BLaER1 (cell line): ENCODE results near the gene MED28.
"Not testable (repeated sequence)": the region's sequence is repeated elsewhere in the genome, so short reads cannot be mapped to it uniquely, and the experiment has no call there.

Experiments used
- H3K27ac ChIP-seq: shearing (Covaris generic); formaldehyde crosslinking; 2 replicates; pipeline ENCODE4 v1.8.1; 2022
- H3K27me3 ChIP-seq: shearing (Covaris generic); formaldehyde crosslinking; 2 replicates; pipeline ENCODE4 v1.8.1; 2022
- H3K36me3 ChIP-seq: shearing (Covaris generic); formaldehyde crosslinking; 2 replicates; pipeline ENCODE4 v1.8.1; 2022
- H3K4me1 ChIP-seq: shearing (Covaris generic); formaldehyde crosslinking; 2 replicates; pipeline ENCODE4 v1.8.1; 2022
- H3K4me2 ChIP-seq: shearing (Covaris generic); formaldehyde crosslinking; 2 replicates; pipeline ENCODE4 v1.8.1; 2022
- H3K4me3 ChIP-seq: shearing (Covaris generic); formaldehyde crosslinking; 2 replicates; pipeline ENCODE4 v1.8.1; 2022
- H3K9ac ChIP-seq: shearing (Covaris generic); formaldehyde crosslinking; 2 replicates; pipeline ENCODE4 v1.8.1; 2022
- H3K9me3 ChIP-seq: shearing (Covaris generic); formaldehyde crosslinking; 2 replicates; pipeline ENCODE4 v1.8.1; 2022
- H4K20me1 ChIP-seq: shearing (Covaris generic); formaldehyde crosslinking; 2 replicates; pipeline ENCODE4 v1.8.1; 2022
- Cebpa-rat ChIP-seq: shearing (Covaris generic); IDR thresholded peaks from 2 replicates; pipeline ENCODE4 v1.8.1; 2022

MED28 gene

DNA sequence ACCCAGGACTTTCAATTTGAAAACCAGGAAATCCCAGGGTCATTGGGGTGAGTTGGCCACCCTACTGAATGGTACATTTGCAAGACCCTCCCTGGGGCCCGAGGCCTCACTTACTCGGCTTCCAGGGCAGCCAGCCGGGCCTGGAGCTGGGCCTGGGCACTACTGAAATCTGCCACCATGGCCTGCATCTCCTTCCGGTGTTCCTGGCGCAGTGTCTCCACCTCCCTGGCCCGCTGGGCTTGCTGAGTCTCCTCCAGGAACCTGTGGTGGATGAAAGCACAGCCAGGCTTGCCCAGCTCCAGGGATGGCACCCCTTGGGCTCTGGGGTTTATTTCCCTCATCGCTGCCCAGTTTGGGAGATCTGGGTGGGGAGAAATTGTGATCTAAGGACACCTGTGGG, 24.7 kb downstream of the MED28 start:
- Histone ChIP-seq H3K4me1 (peaks cover 49% of the 10 kb centered on the region), H4K20me1 (peaks cover 45% of the 10 kb centered on the region)
- TF ChIP-seq Cebpa-rat = no peak

DNA sequence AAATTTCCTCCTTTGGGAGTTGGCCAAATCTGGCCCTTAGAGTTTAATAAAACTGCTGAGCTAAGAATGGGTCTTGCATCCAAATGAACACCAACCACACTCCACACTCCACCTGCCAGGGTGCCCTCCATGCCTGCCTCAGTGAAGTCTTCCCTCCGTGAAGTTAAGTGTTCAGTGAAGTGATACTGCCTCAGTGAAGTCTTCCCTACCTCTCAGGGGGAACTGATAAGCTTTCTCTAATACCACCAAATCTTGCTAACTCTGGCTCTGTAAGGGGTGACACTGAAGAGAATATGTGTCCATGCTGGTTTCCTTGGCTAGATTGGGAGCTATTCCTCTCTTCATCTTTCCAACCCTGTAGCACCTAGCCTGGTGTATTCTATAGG, 27.9 kb downstream of the MED28 start:
- Histone ChIP-seq H3K4me3 (peak overlapping the region; percentile 53; the same call in 1 of the 2 replicates), H3K36me3 (peaks cover 23% of the 10 kb centered on the region), H3K27me3 (no peaks in the 10 kb centered on the region), H4K20me1 (peaks cover 19% of the 10 kb centered on the region), H3K4me2 (peak overlapping the region; percentile 75), H3K9ac (no peak overlapping the region), H3K9me3 (0 out of 2 replicates have a peak, but pooled peaks cover 13% of the 10 kb centered on the region), H3K4me1 (peaks cover 39% of the 10 kb centered on the region), H3K27ac (peak overlapping the region; percentile 68; the same call in 1 of the 2 replicates)
- TF ChIP-seq Cebpa-rat = no peak

More for the DNA sequence above, 24.7 kb downstream of the MED28 start:
- 0 out of 2 replicates have a peak, but pooled peaks cover 13% of the 10 kb centered on the region for H3K9me3 ChIP-seq
- H3K27me3 ChIP-seq = no peaks in the 10 kb centered on the region
- no peak overlapping the region for H3K27ac ChIP-seq
- no peak overlapping the region for H3K4me2 ChIP-seq
- no peak overlapping the region for H3K9ac ChIP-seq
- no peak overlapping the region for H3K4me3 ChIP-seq
- H3K36me3 ChIP-seq = peaks cover 47% of the 10 kb centered on the region

DNA sequence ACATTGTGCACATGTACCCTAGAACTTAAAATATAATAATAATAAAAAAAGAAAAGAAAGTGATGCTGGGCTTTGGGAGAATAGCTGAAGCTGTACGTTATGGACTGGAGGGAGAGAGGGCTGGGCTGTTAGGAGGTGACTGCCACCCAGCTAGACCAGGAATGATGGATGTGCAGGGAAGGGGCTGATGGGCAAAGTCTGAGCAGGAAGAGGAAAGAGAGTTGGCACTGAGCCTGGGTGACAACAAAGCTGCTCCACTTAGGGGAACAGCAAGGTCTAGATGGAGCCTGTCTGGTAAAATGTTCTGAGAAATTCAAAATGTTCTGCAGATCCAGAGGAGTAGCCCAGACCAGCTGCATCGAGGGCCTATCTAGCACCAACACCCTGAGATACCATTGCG, 32.3 kb downstream of the MED28 start:
- no peaks in the 10 kb centered on the region for H3K36me3 ChIP-seq
- H3K4me1 ChIP-seq = peaks cover 24% of the 10 kb centered on the region
- H3K27ac ChIP-seq = no peak overlapping the region
- TF ChIP-seq Cebpa-rat = no peak
- H3K9me3 ChIP-seq = 0 out of 2 replicates have a peak, but pooled peaks cover 13% of the 10 kb centered on the region
- H3K4me3 ChIP-seq = no peak overlapping the region
- H3K9ac ChIP-seq = no peak overlapping the region
- no peaks in the 10 kb centered on the region for H4K20me1 ChIP-seq
- H3K27me3 ChIP-seq = no peaks in the 10 kb centered on the region
- H3K4me2 ChIP-seq = no peak overlapping the region

DNA sequence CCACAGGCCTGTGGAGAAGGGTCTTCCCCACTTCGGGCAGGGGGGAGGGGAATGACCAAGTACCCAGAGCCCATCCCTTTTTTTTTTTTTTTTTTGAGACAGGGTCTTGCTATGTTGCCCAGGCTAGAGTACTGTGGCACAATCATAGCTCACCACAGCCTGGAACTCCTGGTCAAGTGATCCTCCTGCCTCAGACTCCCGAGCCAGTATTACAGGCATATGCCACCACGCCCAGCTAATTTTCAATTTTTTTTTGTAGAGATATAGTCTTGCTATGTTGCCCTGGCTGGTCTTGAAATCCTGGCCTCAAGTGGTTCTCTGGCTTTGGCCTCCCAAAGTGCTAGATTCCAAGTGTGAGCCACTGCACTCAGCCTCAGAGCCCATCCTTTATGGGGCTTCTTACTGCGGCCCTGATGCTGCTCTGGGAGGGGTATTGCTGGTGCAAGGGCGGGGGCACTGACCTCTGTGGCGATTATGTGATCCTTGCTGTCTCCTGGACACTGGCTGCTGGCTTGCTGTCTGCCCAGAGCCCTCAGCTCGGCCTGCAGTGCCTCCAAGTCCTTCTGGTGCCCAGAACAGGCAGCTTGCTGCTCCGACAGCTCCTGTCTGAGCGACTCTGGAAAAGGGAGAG, 32.9 kb downstream of the MED28 start:
- H3K27ac ChIP-seq = no peak overlapping the region
- H3K27me3 ChIP-seq = no peaks in the 10 kb centered on the region
- no peak overlapping the region for H3K9ac ChIP-seq
- H3K9me3 ChIP-seq = 0 out of 2 replicates have a peak, but pooled peaks cover 10% of the 10 kb centered on the region
- no peak overlapping the region for H3K4me3 ChIP-seq
- TF ChIP-seq Cebpa-rat = no peak
- no peaks in the 10 kb centered on the region for H4K20me1 ChIP-seq
- no peaks in the 10 kb centered on the region for H3K36me3 ChIP-seq
- no peak overlapping the region for H3K4me2 ChIP-seq
- peaks cover 26% of the 10 kb centered on the region for H3K4me1 ChIP-seq

DNA sequence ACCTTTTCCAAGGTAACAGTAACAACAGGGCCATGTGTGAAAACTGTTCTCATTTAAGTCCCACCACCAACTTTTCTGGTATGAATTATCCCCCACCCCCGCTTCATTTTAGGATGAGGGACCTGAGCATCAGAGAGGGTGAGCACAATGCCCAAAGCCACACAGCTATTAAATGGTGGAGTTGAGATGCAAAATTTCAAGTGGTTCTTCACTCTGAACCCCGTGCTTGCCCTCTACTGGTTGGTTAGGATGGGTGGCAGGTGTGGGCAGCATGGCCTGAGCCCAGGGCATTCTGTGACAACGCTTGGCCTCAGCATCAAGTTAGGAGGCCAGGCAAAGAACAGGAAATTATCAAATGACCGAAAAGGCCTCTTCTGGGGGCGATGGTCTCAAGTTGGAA, 33.5 kb downstream of the MED28 start:
- Histone ChIP-seq H3K9me3 (0 out of 2 replicates have a peak, but pooled peaks cover 7% of the 10 kb centered on the region), H3K36me3 (no peaks in the 10 kb centered on the region), H3K27ac (no peak overlapping the region), H3K4me1 (peaks cover 26% of the 10 kb centered on the region), H4K20me1 (no peaks in the 10 kb centered on the region), H3K4me2 (no peak overlapping the region), H3K9ac (no peak overlapping the region), H3K4me3 (no peak overlapping the region), H3K27me3 (no peaks in the 10 kb centered on the region)
- no peak for TF ChIP-seq Cebpa-rat

DNA sequence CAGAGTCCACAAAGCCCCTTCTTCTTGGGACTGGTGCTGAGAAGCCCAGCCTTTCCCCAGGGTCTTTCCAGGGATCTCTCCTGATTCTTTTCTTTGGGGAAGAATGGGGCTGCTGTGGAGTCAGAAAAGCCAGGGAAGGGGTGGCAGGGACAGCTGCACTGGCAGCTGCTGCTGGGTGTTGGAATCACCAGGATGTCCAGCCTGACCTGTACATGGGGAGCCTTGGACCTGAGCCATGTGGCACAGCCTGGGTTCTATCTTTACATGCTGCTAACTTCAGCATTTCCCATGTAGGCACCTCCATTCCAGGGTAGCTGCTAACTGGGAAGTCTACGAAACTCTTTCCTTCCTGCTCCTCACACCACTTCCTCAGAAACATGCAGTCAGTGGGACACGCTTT, 36.0 kb downstream of the MED28 start:
- peak overlapping the region; percentile 18; the same call in 1 of the 2 replicates for H3K4me2 ChIP-seq

DNA sequence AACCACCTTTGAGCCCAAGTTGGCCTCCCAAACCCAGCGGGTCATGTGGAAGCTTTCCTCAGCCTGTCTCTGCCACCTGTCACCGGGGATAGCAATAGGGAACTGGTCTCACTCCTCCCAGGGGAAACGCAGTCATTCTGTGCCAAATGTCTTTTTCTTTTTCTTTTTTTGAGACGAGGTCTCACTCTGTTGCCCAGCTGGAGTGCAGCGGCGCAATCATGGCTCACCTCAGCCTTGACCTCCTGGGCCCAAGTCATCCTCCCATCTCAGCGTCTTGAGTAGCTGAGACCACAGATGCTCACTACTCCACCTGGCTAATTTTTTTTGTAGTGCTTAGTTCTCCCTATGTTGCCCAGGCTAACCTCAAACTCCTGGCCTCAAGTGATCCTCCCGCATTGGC, 40.3 kb downstream of the MED28 start:
- H3K9me3 ChIP-seq = no peaks in the 10 kb centered on the region
- 0 out of 2 replicates have a peak overlapping the region, but pooled peaks have one; percentile 4 for H3K27ac ChIP-seq
- H3K4me2 ChIP-seq = peak overlapping the region; percentile 61
- H3K4me1 ChIP-seq = peaks cover 41% of the 10 kb centered on the region
- no peaks in the 10 kb centered on the region for H3K27me3 ChIP-seq
- no peak for TF ChIP-seq Cebpa-rat
- H4K20me1 ChIP-seq = no peaks in the 10 kb centered on the region
- no peak overlapping the region for H3K4me3 ChIP-seq
- H3K9ac ChIP-seq = no peak overlapping the region
- no peaks in the 10 kb centered on the region for H3K36me3 ChIP-seq

More for the DNA sequence above, 36.0 kb downstream of the MED28 start:
- Histone ChIP-seq H3K9ac (no peak overlapping the region), H3K27ac (no peak overlapping the region), H4K20me1 (no peaks in the 10 kb centered on the region), H3K4me3 (no peak overlapping the region), H3K27me3 (no peaks in the 10 kb centered on the region), H3K9me3 (no peaks in the 10 kb centered on the region), H3K4me1 (peaks cover 39% of the 10 kb centered on the region), H3K36me3 (no peaks in the 10 kb centered on the region)
- TF ChIP-seq Cebpa-rat = no peak

DNA sequence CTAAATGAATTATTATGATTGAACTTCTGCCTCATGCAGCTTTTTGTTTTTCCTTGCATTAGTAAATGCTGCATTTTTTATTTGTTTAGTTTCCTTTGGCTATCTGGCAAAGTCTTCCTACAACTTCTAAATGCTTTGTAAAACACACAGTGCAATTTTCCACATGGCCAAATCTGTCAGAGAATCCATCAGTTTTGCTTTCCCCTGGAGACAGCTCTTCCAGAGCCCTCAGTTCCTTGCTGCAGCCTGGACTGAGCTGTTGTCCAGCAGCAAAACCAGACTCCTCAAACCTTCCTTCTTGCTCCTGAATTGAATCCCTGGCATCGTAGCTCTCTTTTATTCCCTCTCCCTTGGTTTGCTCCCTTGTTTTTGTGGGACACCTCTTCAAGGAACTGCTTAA, 42.6 kb downstream of the MED28 start:
- H3K27me3 ChIP-seq = no peaks in the 10 kb centered on the region
- H3K36me3 ChIP-seq = no peaks in the 10 kb centered on the region
- no peak overlapping the region for H3K27ac ChIP-seq
- no peaks in the 10 kb centered on the region for H4K20me1 ChIP-seq
- H3K4me3 ChIP-seq = no peak overlapping the region
- peaks cover 27% of the 10 kb centered on the region for H3K4me1 ChIP-seq
- no peak overlapping the region for H3K9ac ChIP-seq
- no peak overlapping the region for H3K4me2 ChIP-seq
- TF ChIP-seq Cebpa-rat = no peak
- no peaks in the 10 kb centered on the region for H3K9me3 ChIP-seq

DNA sequence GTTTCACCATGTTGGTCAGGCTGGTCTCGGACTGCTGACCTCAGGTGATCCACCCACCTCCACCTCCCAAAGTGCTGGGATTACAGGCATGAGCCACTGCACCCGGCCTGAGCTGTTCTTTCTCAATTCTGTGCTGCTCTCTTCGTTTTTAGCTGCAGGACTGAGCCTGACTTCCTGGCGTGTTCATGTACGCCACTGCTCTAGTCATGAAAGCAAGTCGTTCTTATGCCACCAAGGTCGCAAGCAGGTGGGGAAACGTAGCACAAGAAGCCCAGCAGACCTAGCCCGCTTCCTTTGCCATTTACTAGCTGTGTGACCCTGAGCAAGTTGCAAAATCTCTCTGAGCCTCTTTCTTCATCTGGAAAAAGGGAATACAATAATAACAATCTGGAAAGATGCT, 43.4 kb downstream of the MED28 start:
- H3K27ac ChIP-seq = no peak overlapping the region
- no peak for TF ChIP-seq Cebpa-rat

DNA sequence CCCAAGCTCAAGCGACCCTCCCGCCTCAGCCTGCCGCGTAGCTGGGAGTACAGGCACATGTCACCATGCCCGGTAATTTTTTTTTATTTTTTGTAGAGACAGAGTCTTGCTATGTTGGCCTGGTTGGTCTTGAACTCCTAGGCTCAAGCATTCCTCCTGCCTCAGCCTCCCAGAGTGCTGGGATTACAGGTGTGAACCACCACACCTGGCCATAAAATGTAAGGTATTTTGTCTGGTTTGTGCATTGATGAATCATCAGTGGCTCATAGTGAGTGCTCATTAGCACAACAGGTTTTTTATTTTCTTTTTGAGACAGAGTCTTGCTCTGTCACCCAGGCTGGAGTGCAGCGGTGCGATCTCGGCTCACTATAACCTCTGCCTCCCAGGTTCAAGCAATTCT, 44.8 kb downstream of the MED28 start:
- H3K27ac ChIP-seq, H3K9ac ChIP-seq, H3K9me3 ChIP-seq, H3K4me3 ChIP-seq, H4K20me1 ChIP-seq, H3K36me3 ChIP-seq, H3K27me3 ChIP-seq, H3K4me2 ChIP-seq: not testable (repeated sequence)
- peaks cover 31% of the 10 kb centered on the region for H3K4me1 ChIP-seq

More for the DNA sequence above, 43.4 kb downstream of the MED28 start:
- Histone ChIP-seq H3K36me3 (no peaks in the 10 kb centered on the region), H3K4me3 (no peak overlapping the region), H3K27me3 (no peaks in the 10 kb centered on the region), H4K20me1 (no peaks in the 10 kb centered on the region), H3K9me3 (no peaks in the 10 kb centered on the region), H3K9ac (no peak overlapping the region), H3K4me1 (peaks cover 27% of the 10 kb centered on the region), H3K4me2 (no peak overlapping the region)
